ENCODE results near the gene IQCC.

Gene IQCC

GRCh38 chr1:32224285-32224684, 18.8 kb downstream of the IQCC start:
- no peak for DNase-seq

DNA sequence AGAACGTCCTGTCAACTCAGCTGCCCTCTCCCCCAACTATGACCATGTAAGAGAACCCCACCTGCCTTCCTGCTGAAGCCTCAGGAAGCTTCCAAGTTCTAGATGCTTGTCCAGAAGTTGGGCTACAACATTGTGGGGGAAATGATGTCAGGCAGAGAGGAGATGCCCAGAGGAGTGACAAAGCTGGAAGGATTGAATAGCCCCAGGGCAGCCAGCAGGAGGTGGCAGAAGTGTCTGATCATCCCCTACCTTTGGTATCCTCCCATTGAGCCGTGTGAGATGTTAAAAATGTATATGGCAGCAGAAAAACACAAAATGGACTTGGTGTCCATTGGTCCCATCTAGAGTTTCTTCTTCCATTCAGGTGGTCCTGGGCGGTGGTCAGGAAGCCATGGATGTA, 23.3 kb downstream of the IQCC start:
- DNase-seq, result no peak

DNA sequence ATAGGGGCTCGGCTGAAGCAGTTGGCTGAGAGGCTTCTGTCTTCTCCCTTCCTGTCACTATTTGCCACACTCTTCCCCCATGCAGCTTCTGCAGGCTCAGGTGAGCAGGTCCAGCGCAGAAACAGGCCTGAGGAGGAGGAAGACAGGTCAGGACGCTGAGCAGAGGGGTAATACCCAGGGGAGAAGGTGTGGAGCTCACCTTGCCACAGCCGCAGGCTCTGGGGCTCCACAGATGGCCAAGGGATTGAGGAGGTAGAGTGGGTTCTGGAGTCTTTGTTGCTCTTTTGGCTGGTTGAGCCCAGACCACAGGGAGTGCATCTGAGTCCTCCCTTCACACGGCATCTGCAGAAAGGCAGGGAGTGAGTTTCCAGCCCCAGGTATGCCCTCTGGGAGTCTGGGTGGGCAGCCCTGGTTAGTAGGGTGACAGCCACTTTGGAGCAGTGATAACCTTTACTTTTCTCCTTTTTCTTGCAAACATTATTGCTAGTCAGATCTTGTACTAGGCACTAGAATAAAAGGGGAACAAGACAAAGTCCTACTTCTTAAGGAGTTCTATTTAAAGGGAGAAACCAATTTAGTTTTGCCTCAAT, 26.5 kb downstream of the IQCC start:
- DNase-seq, result no peak

GRCh38 chr1:32232558-32233304, 27.3 kb downstream of the IQCC start:
- no peak for DNase-seq

DNA sequence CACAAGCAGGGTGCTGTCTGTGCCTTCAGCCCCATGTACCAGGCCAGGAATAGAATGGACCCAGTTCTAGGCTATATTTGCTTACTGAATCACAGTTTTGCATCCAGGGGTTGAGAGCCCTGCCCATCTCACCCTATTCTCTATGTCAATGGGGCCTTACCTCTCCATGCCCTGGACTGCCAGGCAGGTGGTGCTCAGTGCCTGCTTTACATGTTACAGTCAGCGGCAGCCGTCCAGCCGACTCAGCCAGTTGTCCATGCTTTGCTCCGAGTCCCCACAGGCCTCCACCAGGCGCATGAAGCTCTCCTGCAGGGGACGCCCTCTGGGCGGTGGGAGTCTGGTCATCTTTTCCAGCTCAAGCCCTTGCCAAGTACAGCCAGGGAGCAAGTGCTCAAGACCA, 29.3 kb downstream of the IQCC start:
- DNase-seq, result no peak

GRCh38 chr1:32239337-32239736, 33.9 kb downstream of the IQCC start:
- no peak for DNase-seq

- no peak for DNase-seq
Observed at GRCh38 chr1:32239790-32240139, 34.3 kb downstream of the IQCC start.

GRCh38 chr1:32240140-32240951, 34.9 kb downstream of the IQCC start:
- DNase-seq, result peak in 2 of 4 experiments; percentile 37 to 41

DNA sequence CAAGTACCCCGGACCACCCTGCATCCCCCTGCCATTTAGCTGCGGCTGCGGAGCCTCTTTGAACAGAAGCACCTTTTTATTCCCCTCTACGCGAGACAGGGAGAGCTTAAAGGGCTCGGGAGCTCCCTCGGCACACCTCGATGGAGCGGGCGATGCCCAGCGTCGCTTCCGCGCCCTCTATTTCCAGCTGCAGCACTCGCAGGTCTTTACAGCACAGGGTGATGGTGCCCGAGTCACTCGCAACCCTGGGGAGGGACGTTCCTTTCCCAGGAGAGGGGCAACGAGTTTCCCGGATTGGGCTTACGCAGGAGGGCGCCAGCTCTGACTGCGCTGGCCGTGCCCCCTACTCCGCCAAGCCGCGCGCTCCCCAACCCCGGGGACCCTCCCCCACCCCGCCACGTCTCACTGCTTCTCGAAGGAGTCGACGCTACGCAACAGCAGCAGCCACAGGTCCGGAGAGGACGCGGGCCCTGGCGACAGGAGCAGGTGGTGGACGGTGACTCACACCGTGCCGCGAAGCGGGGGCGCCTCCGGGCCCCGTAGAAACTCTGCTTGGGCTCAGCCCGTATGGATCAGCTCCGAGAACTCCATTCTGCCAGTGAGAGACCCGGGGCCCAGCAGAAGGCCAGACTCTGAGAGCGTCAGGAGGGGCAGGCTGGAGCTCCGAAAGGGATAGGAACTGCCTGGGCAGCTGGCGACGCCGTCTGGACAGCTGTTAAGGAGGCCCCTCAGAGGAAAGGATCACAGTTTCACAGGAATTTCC, 35.7 kb downstream of the IQCC start:
- DNase-seq, result peak in 2 of 4 experiments; percentile 19 to 34

DNA sequence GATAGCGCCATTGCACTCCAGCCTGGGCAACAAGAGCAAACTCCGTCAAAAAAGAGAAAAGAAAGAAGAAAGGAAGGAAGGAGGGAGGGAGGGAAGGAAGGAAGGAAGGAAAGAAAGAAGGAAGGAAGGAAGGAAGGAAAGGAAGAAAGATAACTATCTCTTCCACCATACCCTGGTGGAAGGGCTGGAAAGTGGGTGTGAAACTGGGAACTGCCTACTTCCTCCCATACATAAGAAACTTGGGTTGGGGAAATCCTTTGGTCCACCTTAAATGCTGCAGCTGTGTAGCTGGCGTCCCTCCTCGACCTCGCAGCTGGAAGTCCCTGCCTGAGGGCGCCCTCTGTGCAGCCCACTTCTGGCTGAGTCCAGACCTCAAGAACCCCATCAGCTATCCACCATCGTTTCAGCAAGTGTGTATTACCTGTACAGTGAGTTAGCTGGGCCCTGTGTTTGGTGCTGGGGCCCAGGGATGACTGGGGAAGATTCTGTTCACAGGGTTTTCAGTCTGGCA, 36.9 kb downstream of the IQCC start:
- DNase-seq, result no peak

- no peak for DNase-seq
Observed at GRCh38 chr1:32246888-32247273, 41.4 kb downstream of the IQCC start, which contains the start of gene FAM167B. Gene FAM167B, plus strand, starts transcription at chr1:32247222. Its CDS starts 200 bp downstream, at chr1:32247422.

DNA sequence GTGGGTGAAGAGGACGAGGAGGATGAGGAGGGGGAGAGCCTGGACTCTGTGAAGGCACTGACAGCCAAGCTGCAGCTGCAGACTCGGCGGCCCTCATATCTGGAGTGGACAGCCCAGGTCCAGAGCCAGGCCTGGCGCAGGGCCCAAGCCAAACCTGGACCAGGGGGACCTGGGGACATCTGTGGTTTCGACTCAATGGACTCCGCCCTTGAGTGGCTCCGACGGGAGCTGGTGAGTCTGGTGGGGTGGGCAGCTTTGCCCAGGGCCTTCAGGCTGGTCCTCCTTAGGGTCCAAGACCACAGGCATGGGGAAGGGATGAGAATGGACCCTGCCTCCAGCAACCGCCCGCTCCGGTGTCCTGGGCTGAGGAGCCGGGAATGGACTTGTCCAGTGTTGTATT, 42.0 kb downstream of the IQCC start:
- DNase-seq, result no peak

DNA sequence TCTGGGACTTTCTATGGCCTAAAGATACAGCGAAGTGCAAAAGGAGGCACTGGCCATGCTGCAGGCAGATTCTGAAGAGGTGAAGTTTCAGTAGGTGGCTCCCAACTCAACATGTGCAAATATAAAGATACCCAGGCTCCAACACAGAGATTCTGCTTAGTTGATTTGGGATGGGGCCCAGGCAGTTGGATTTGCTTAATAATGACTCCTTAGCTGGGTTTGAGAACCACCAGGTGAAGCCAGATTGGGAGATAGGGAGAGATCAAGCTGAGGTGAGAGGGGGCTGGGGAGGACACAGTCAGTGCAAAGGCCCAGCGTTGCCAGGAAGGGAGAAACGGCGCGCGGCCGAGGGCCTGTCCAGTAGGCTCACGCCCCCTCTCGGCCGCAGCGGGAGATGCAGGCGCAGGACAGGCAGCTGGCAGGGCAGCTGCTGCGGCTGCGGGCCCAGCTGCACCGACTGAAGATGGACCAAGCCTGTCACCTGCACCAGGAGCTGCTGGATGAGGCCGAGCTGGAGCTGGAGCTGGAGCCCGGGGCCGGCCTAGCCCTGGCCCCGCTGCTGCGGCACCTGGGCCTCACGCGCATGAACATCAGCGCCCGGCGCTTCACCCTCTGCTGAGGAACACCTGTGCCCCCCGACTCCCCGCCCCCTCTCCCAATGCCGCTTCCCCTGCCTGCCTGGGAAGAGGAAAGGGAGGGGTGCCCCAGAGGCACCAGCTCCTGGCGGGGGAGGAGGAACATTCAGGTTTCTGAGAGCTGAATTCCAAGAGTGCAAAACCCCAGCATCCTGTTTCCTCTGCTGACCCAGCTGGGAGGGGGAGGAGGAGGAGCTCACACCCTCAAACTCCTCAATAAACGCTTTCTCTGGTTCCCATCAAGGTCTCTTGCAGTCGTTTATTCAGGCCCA, 42.8 kb downstream of the IQCC start:
- DNase-seq, result peak; percentile 53 to 75 (median 58)

DNA sequence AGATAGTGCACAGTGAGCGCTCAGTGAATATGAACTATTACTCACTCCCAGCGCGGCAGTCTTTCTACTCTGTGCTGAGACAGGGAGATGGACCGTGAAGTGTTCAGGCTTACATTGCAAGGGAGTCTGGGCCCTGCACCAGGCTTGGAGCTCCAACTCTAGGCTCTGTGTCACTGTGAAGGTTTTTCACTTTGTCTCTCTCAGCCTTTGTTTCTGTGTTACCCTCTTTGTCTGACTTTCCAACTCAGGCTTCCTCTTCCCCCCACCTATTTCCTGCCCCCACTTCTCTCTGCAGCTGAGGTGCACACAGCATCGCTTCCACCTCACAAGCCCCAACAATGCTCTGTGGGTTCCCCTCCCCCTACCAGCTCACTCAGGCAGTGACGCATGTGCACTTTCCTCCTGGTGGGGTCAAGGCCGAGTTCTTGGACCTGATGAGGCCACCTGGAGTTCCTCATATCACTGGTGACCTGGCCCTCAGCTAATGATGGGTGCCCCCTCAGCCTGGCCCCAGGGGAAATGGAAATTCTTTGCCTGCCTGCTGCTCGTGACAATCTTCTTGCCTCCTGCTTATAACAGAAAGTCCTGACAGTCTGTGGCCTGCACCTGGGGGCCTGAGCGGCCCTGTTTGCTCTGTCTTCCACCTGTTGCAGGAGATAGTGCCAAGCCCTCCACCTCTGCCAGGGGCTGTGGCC, 44.5 kb downstream of the IQCC start:
- DNase-seq, result peak; percentile 34 to 65 (median 54)

DNA sequence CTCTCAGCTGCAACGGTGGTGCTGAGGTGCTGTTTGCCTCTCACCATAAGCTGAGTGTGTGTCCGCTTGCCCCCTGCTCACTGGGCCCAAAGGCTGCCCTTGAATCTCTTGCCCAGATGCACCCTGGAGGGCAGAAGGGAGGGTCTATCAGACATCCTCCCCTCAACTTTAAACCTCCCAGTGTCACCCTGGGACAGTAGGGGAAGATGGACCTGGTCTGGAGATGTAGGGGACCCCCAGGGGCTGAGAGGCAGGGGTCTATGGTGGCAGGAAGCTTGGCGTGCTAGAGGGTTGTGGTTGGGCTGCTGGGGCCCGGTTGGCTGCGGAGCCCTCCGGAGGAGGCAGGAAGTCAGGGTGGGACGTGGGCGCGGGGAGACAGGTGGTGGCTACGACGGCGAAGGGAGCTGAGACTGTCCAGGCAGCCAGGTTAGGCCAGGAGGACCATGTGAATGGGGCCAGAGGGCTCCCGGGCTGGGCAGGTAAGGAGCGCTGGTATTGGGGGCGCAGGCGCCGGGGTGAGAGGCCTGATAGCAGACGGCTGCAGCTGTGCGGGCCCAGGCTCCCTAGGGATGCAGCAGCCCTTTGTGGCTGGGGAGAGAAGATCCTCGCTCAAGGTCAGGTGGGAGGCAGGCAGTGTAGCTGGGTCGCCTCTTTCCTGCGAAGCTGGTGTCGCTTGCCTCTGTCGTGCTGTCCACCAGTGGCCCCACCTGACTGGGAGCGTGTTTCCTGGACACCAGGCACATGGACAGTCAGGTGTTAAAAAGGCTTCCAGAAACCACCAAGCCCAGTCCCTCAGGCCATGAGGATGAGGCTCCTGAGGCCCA, 45.6 kb downstream of the IQCC start, which contains the start of gene LCK:
LCK (plus strand) TSS at position 373 of the 824 bp plus-strand sequence. CDS start 23,065 bp downstream, outside the sequence.
- peak; percentile 26 to 59 (median 43) for DNase-seq

GRCh38 chr1:32255072-32256071, 49.9 kb downstream of the IQCC start:
- DNase-seq, result no peak

DNA sequence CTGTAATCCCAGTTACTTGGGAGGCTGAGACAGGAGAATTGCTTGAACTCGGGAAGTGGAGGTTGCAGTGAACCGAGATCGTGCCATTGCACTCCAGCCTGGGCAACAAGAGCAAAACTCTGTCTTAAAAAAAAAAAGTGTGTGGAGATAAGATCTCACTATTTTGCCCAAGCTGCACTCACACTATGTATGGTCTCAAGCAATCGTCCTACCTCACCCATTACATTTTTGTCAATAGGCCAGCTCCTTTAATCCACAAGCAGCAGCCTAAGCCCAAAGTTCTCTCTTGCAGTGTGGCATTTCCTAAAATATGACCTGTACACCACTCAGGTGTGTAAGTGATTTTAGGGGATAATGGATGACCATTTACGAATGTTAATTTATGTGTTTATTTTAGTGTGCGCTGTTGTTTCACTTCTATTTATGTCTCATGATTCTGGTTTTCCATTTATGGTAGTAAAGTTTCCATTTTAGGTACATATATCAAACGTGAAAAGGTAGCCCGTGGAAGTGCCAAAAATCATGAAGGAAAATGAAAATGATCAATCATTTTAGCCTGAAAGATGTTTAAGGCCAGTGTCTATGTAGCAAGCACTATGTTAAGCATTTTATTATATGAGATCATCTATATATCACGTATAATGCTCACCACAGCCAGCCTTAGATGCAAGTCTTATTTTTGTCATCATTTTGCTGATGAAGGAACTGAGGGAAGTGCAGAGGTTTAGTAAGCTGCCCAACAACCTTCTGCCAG, 51.2 kb downstream of the IQCC start:
- DNase-seq, result no peak

GRCh38 chr1:32257227-32257508, 51.7 kb downstream of the IQCC start:
- DNase-seq, result no peak
